ENCODE data around the gene MYO1A.
"Not testable (repeated sequence)": the region's sequence is repeated elsewhere in the genome, so short reads cannot be mapped to it uniquely, and the experiment has no call there.

DNA sequence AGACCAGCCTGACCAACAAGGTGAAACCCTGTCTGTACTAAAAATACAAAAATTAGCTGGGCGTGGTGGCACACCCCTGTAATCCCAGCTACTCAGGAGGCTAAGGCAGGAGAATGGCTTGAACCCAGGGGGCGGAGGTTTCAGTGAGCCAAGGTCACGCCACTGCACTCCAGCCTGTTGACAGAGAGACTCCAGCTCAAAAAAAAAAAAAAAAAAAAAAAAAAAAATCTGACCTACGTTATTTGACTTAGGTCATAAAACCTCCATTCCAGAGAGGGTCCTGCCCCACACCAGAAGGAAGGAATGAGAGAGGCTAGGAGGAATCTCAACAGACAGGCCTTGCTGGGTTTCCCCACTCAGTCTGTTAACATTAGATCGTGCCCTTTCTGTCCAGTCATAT, 31.6 kb downstream of the MYO1A start:
- TF ChIP-seq, protein P1, sequence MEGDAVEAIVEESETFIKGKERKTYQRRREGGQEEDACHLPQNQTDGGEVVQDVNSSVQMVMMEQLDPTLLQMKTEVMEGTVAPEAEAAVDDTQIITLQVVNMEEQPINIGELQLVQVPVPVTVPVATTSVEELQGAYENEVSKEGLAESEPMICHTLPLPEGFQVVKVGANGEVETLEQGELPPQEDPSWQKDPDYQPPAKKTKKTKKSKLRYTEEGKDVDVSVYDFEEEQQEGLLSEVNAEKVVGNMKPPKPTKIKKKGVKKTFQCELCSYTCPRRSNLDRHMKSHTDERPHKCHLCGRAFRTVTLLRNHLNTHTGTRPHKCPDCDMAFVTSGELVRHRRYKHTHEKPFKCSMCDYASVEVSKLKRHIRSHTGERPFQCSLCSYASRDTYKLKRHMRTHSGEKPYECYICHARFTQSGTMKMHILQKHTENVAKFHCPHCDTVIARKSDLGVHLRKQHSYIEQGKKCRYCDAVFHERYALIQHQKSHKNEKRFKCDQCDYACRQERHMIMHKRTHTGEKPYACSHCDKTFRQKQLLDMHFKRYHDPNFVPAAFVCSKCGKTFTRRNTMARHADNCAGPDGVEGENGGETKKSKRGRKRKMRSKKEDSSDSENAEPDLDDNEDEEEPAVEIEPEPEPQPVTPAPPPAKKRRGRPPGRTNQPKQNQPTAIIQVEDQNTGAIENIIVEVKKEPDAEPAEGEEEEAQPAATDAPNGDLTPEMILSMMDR (conservative IDR thresholded peaks at IDR 0.05; ENCODE audit: low read length), result not testable (repeated sequence)
- not testable (repeated sequence) for TF ChIP-seq EZH2phosphoT487 (IDR thresholded peaks at IDR 0.05; ENCODE audit: borderline replicate concordance, low read depth, low read length)

All from OCI-LY7 (cell line).